Hippocampal formation (tissue), 2 donors: ENCODE data around the gene SAA4.
"Not testable (repeated sequence)": the region's sequence is repeated elsewhere in the genome, so short reads cannot be mapped to it uniquely, and the experiment has no call there.

Experiments used
- DNase-seq, 2 donors: peaks; one replicate each; lab custom pipeline; 2025; lab: John Stamatoyannopoulos, UW

Gene SAA4

GRCh38 chr11:18246379-18247190, 10.0 kb upstream of the SAA4 start:
- not testable (repeated sequence) for DNase-seq

GRCh38 chr11:18245396-18245795, 8.8 kb upstream of the SAA4 start:
- DNase-seq: no peak

GRCh38 chr11:18243783-18244362, 7.3 kb upstream of the SAA4 start:
- peak in 1 of 2 donors; percentile 5 for DNase-seq

GRCh38 chr11:18239655-18240054, 3.1 kb upstream of the SAA4 start:
- no peak for DNase-seq

GRCh38 chr11:18235394-18236334, 938 bp downstream of the SAA4 start:
- no peak for DNase-seq

- no peak for DNase-seq
These were observed 2.7 kb downstream of the SAA4 start for GRCh38 chr11:18233912-18234311.

- DNase-seq: no peak
These were observed 5.7 kb downstream of the SAA4 start for GRCh38 chr11:18230859-18231258.

GRCh38 chr11:18229501-18229900, 7.1 kb downstream of the SAA4 start:
- DNase-seq: no peak

GRCh38 chr11:18225913-18226312, 10.7 kb downstream of the SAA4 start:
- DNase-seq: no peak

GRCh38 chr11:18223591-18224387, 12.8 kb downstream of the SAA4 start:
- DNase-seq: no peak

- no peak for DNase-seq
These were observed 13.7 kb downstream of the SAA4 start for GRCh38 chr11:18222814-18223421.

- no peak for DNase-seq
These were observed 15.2 kb downstream of the SAA4 start for GRCh38 chr11:18221274-18221876.

GRCh38 chr11:18209058-18209457, 27.5 kb downstream of the SAA4 start:
- DNase-seq: no peak

GRCh38 chr11:18204771-18205170, 31.8 kb downstream of the SAA4 start:
- DNase-seq: no peak

- no peak for DNase-seq
These were observed 32.4 kb downstream of the SAA4 start for GRCh38 chr11:18204220-18204619.

GRCh38 chr11:18203723-18204122, 32.9 kb downstream of the SAA4 start:
- DNase-seq: no peak

GRCh38 chr11:18197738-18198137, 38.9 kb downstream of the SAA4 start:
- DNase-seq: not testable (repeated sequence)

- DNase-seq: no peak
These were observed 40.1 kb downstream of the SAA4 start for GRCh38 chr11:18196532-18196931.

GRCh38 chr11:18193010-18193409, 43.6 kb downstream of the SAA4 start:
- no peak for DNase-seq

- DNase-seq: no peak
These were observed 45.2 kb downstream of the SAA4 start for GRCh38 chr11:18191376-18191775.
